Measurements from ENCODE around the gene DNAJC2.

DNA sequence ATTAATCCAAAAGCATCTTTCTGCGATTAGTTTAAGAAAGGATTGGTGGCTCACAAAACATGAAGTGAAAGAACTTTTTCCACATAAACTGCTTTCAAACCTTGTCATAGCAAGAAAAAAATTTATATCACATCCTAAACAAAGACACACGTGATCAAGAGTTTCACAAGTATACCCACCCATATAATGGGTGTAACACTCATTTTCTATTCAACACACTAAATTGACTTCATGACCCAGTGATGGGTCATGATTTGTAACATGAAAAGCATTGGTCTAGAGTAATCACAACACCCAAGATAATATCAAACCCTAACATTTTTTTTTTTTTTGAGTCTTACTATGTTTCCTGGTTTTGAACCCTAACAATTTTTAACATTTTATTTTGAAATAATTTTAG is 29.7 kb downstream of the DNAJC2 start:
- TF ChIP-seq CTCF (conservative IDR thresholded peaks at IDR 0.05; ENCODE audit: low read length): no peak
- no peak for TF ChIP-seq EZH2phosphoT487 (IDR thresholded peaks at IDR 0.05; ENCODE audit: borderline replicate concordance, low read depth, low read length)

Data from OCI-LY7 (cell line).